GM19035 (cell line): ENCODE measurements around the gene CTRB1.
"Not testable (repeated sequence)": the region's sequence is repeated elsewhere in the genome, so short reads cannot be mapped to it uniquely, and the experiment has no call there.

Experiments used
- ATAC-seq: cut with Tn5 transposase; IDR thresholded peaks from one replicate; pipeline ENCODE4 v1.9.1; 2021; ENCODE audit not compliant: unreplicated experiment

CTRB1 gene

DNA sequence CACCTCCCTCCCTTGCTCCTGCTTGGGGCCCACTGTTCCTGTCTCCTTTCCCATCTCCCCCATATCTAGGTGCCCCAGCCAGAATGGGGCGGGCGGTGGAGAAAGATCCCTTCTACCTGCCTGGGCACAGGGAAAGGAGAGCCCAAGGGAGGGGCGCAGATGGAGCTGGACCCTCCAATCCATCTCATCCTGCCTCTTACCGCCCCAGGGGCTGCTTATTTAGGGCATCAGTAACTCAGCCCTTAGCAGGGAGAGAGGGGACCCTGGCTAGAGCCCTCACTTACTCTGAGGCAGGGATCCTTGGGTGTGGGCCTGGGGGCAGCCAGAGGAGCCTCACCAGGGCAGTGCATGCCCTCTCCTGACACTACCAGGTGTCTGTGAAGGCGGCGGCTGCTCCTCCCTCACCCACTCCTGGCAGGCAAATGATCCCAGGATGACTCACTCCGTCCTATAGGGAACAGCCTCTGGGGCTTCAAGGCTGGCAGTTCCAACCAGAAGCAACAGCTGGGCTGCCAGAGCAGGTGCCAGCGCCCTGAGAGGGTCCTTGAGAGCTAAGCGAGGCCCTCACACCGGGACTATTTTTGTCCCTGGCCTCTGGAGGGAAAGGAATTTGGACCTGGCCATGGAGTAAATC lies 49.0 kb downstream of the CTRB1 start:
- no peak for ATAC-seq

DNA sequence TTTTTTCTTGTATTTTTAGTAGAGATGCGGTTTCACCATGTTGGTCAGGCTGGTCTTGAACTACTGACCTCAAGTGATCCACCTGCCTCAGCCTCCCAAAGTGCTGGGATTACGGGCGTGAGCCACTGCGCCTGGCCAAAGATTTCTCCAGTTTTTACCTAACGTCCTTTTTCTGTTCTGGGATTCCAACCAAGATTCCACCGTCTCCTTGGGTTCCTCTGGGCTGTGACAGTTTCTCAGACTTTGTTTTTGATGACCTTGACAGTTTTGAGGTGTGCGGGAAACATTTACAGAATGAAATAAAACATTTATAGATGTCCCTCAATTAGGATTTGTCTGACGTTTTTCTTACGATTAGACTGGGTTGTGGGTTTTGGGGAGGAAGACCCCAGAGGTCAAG lies 50.6 kb downstream of the CTRB1 start:
- ATAC-seq, result not testable (repeated sequence)

DNA sequence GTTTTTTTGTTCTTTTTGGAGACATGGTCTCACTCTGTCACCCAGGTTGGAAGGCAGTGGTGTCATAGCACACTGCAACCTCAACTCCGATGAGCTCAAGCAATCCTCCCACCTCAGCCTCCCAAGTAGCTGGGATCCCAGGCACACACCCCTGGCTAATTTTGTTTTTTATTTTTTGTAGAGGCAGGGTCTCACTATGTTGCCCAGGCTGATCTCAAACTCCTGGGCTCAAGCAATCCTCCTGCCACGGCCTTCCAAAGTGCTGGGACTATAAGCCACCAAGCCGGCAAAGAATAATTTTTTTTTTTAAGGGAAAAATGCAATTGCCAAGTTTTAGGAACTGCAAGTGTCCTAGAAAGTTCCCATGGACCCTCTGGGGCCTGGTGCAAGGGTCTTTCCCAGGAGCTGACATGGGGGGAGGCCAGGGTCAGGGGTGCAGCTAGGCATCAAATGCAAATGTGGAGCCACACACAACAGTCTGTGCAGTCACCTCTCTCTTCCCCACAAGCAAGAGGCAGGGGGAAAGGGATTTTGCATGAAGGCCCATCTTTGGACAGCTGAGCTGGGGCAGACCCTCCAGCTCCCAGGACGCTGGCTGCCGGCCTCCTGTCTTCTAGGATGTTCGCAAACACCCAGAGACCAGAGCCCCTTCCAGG lies 52.8 kb downstream of the CTRB1 start:
- no peak for ATAC-seq

DNA sequence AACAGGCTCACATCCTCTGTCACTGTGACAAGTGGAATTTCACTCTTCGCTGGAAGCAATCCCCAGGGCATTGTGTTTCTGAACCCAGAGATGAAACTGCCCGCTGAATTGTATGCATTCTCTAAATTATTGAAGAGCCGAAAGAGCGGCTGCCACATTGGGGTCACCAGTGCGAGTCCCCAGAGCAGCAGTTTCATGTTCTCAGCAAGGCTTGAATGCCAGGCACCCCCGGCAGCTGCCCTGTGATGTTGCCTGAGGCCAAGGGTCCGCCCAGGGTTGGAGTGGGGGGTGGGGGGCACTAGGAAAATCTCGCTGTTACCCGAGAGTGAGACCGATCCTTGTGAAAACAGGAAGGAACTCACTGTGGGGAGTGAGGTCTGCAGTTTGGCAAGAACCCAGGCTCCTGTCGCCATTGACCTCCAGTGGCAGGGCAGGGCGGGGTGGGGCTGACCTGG lies 53.3 kb downstream of the CTRB1 start:
- ATAC-seq, result no peak

DNA sequence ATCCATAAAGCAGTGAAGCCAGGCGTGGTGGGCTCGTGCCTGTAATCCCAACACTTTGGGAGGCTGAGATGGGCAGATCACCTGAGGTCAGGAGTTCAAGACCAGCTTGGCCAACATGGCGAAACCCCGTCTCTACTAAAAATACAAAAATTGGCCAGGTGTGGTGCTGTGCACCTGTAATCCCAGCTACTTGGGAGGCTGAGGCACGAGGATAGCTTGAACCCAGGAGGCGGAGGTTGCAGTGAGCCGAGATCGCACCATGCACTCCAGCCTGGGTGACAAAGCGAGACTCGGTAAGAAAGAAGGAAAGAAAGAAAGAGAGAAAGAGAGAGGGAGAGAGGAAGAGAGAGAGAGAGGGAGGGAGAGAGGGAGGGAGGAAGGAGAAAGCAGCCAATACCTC lies 53.8 kb downstream of the CTRB1 start:
- ATAC-seq, result not testable (repeated sequence)

DNA sequence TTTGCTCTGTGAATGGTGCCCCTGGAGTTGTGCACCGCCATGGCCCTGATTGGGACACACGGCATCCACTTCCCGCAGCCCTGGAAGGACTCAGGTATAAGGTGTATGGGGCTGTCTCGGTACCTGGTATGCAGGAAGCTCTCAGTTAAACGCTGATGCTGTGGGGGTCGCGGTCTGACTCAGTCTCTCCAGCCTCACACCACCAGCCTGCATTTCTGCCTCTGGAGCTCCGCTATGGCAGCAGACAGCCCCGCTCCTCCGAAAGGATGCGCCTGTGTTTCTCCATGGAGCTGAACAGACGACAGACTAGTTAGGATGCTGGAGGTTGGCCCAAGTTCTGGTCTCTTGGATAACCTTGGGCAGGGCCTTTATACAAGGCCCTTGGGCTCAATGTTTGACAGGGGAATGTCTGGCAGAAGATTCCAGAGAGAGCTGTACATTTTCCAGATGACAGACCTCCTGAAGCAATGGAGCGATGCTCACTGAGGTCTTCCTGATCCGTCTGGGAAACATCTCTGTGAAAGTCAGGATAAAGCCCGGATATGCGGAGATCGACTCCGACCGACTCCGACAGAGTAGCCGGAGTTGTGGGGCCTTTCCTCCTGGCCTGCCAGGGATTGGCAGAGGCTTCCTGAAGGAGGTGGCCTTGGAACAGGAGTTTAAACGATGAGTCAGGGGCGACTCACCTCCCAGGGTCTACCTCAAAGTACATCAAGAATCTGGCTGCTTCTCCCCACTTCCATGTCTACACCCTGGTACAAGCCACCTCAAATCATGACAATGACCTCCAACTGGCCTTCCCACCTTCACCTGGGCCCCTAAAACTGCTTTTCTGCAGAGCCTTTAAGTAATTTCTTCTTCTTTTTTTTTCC lies 54.5 kb downstream of the CTRB1 start:
- no peak for ATAC-seq
